GM21390 (cell line): ENCODE data around the gene PLVAP.

ENCODE experiments used
- ATAC-seq: cut with Tn5 transposase; IDR thresholded peaks from one replicate; pipeline ENCODE4 v1.9.1; 2021; ENCODE audit not compliant: unreplicated experiment

Gene PLVAP, protein sequence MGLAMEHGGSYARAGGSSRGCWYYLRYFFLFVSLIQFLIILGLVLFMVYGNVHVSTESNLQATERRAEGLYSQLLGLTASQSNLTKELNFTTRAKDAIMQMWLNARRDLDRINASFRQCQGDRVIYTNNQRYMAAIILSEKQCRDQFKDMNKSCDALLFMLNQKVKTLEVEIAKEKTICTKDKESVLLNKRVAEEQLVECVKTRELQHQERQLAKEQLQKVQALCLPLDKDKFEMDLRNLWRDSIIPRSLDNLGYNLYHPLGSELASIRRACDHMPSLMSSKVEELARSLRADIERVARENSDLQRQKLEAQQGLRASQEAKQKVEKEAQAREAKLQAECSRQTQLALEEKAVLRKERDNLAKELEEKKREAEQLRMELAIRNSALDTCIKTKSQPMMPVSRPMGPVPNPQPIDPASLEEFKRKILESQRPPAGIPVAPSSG

DNA sequence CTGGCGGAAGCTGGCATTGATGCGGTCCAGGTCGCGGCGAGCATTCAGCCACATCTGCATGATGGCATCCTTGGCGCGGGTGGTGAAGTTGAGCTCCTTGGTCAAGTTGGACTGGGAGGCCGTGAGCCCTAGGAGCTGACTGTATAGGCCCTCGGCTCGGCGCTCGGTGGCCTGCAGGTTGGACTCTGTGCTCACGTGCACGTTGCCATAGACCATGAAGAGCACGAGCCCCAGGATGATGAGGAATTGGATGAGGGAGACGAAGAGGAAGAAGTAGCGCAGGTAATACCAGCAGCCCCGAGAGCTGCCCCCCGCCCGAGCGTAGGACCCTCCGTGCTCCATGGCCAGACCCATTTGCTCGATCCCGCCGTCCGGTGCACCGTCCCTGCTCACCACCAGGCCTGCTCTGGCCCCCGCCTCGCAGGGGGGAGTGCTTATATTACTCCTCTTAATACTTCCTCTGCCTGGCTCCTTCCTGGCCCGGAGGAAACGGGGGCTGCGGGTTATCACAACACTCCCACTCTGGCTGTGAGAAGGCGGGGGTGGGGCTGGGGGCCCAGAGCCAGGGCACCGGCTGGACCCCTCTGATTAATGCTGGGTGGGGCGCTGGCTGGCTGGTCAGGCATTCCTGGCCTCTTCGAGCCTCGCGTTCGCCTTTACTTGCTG, at the start of gene PLVAP:
PLVAP (minus strand) TSS at position 408 of the 666 bp plus-strand sequence; CDS start at position 354, 54 bp downstream.
- ATAC-seq, result no peak

- ATAC-seq, result no peak
Measured at GRCh38 chr19:17424743-17425365, 47.7 kb upstream of the PLVAP start.

DNA sequence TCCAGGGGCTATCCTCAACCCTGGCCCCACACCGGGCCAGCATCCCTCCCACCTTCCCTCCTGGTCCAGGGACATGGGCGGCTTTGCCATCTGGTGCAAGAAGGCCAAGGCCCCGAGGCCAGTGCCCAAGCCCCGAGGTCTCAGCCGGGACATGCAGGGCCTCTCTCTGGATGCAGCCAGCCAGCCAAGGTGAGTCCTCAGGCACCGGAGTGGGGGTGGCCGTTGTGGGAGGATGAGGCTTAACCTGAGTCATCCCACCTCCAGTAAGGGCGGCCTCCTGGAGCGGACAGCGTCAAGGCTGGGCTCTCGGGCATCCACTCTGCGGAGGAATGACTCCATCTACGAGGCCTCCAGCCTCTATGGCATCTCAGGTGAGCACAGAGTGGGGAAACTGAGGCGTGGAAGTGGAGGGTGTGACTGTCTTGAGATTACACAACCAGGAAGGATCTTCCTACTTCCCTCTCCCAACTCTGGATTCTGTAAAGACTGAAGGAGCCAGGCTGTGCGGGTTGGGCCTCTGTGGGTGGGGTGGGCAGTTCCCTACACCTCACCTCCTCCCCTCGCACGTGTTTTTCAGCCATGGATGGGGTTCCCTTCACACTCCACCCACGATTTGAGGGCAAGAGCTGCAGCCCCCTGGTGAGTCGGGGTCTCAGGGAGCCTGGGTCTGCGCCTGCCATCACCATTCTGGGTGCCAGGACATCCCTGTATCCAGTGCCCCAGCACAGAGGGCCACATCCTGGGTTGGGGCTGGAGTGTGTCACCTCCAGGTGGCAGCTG, 46.5 kb upstream of the PLVAP start:
- no peak for ATAC-seq

- ATAC-seq, result no peak
Measured at GRCh38 chr19:17421942-17422341, 44.8 kb upstream of the PLVAP start.

- ATAC-seq, result peak; percentile 15
Measured at GRCh38 chr19:17420475-17420924, 43.4 kb upstream of the PLVAP start.

GRCh38 chr19:17419621-17420474, 42.7 kb upstream of the PLVAP start, which contains the start of gene MVB12A:
TSS of gene MVB12A (plus strand) at chr19:17420047. CDS start at chr19:17420136, 89 bp downstream.
- ATAC-seq, result peak; percentile 78

GRCh38 chr19:17419154-17419620, 42.0 kb upstream of the PLVAP start:
- no peak for ATAC-seq

DNA sequence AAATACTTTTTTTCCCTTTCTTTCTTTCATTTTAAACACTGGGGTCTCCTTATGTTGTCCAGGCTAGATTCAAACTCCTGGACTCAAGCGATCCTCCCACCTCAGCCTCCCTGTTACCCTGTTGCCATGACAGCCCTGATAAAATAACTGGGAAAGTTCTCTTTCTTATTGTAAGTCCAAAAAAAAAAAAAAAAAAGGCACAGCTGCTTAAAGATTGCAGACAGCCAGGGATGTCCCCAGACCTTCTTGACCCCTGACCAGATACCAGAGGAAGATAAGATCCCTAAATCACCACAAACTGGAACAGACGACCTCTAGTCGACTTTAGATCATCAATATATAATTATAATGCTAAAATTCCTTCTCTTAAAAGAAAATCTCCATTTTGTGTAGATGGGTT, 41.6 kb upstream of the PLVAP start:
- ATAC-seq, result no peak

- ATAC-seq, result no peak
Measured at GRCh38 chr19:17415121-17415520, 38.0 kb upstream of the PLVAP start.

DNA sequence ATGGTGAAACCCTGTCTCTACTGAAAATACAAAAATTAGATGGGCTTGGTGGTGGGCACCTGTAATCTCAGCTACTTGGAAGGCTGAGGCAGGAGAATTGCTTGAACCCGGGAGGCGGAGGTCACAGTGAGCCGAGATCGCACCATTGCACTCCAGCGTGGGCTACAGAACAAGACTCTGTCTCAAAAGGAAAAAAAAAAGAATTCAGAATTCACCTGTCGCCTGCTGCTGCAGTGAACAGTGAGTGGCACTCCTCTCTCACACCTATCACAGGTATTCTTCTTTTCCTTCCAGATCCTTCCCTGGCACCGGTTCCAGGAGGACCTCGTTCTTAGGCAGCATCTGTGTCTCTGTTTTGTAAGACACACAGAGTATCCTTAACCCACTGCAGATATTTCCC, 37.0 kb upstream of the PLVAP start:
- ATAC-seq, result no peak

GRCh38 chr19:17411801-17412200, 34.7 kb upstream of the PLVAP start:
- ATAC-seq, result no peak

DNA sequence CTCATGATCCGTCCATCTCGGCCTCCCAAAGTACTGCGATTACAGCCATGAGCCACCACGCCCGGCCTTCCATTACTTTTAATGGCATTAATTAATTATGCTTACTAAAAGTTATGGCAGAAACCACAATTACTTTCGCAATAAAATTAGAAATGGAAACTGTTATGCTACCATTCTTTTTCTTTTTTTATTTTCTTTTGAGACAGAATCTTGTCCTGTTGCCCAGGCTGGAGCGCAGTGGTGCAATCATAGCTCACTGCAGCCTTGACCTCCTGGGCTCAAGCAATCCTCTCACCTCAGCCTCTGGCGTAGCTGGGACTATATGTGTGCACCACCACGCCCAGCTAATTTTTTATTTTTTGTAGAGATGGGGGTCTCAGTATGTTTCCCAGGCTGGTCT, 32.8 kb upstream of the PLVAP start:
- ATAC-seq, result no peak

DNA sequence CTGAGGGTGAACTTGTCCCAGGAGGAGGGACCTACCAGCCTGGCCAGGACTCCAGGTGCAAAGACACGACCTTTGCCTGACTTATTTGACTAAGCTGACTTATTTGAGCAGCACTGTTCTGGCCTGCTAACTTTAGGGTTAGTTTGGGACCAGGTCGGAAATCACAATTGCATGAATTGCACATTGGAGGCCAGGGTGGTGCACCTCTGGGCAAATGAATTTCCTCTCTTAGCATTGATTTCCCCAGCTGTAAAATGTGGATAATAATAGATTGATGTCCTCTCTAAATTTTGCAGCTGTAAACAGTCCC, 29.7 kb upstream of the PLVAP start:
- ATAC-seq, result no peak

DNA sequence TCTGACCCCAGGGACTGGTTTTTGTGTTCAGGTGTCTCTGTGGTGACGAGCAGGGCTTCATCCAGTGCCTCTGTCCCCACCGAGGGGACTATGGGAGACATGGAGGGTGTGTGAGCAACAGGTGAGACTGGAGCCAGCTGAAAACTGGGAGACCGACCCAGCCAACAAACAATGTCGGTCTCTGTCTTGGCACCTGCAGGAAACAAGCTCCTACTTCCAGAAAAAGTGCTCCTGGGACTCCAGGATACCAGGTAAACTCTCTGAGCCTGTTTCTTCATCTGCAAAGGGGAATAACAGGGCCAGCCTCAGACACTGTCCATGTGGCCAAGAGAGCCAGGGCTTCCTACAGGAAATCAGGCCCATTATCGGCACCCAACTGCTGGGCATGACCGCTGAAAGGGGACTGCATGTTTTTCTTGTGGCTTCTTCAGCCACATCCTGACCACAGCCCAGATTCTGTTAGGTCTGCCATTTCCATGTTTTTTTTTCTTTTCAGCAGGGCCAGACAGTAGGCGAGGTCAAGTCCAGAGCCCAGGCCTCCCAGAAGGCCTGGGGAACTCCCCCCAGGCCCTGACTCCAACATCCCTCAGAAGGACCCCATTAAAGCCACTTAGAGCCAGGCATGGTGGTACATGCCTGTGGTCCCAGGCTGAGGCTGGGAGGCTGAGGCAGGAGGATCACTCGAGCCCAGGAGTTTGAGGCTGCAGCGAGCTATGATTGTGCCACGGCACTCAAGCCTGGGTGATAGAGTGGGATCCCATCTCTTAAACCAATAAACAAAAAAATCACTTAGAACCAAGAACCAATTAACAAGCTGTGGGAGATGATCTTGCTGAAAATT, 29.1 kb upstream of the PLVAP start:
- ATAC-seq, result no peak

- peak; percentile 73 for ATAC-seq
Measured at GRCh38 chr19:17405250-17406045, 28.3 kb upstream of the PLVAP start, which contains the start of gene BST2. TSS of gene BST2 (minus strand) at chr19:17405630. CDS start at chr19:17405575, 55 bp downstream.

DNA sequence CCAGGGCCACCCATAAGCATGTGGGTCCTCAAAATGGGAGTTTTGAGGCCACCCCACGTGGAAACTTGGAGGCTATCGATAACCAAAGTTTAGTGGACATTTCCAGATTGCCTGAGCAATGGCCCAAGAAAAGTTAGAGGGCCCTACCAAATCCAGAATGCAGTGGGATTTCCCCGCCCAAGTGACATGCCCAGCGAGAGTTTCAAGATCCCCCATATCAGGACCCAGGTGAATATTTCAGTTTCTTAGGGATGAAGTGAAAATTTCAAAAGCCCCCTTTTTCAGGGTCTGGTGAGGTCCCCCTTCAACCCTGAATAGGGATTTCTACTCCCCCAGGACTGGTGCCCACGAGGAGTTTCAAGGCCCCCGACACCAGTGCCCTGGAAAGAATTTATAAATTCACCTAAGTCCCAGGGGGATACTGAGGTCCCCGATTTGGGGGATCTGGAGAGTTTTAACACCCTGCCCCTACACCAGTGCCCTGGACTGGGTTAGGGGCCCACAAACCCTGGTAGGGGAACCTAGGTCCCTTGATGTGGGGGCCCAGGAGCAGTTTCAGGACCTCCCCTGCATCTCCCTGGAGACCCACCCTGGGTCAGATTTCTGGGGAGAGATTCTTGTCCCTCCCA, 27.6 kb upstream of the PLVAP start:
- peak; percentile 19 for ATAC-seq

- no peak for ATAC-seq
Measured at GRCh38 chr19:17404015-17404414, 26.9 kb upstream of the PLVAP start.
